GM21423 (cell line): ENCODE measurements around the gene LDB3.

ENCODE experiments used
- ATAC-seq: cut with Tn5 transposase; IDR thresholded peaks from one replicate; pipeline ENCODE4 v1.9.1; 2021; ENCODE audit warnings: mild to moderate bottlenecking, moderate library complexity; ENCODE audit not compliant: unreplicated experiment

Gene LDB3

DNA sequence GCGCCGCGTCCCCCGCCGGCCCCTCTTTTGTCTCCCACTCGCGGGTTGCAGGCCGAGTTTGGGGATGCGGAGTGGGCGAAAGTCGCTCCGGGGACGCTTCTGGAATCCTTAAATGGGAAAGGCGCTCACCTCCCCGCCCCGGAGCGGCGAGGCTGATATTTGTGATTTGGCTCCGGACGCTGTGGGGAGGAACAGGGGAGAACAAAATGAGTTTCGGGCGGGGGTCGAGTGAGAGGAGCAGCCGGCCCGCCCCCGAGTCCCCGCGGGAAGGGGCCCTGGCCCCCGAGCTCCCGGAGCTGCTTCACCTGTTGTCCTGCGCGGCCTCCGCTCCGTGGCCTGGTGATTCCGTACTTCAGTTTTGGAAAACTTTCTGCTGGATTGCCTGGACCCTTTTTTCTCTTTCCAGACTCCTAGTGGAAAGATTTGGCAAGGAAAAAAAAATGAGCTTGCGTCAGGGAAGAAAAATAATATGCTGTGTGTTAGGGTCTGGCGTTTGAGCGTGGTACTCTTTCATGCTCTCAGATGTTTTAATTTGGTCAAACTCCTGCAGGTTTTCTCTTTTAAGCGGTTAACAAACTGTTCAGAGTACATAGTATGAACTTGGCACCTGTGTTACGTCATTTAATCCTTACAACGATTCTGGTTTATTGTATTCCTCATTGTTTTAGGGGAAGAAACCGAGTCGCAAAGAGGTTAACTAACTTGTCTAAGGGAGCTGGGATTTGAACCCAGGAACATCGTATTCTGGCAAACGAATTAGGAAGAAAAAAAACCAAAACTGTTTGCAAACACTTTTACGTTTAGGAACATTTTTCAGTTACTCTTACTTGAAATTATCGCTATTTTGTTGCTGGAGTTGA lies 89.0 kb downstream of the LDB3 start:
- ATAC-seq, result no peak

DNA sequence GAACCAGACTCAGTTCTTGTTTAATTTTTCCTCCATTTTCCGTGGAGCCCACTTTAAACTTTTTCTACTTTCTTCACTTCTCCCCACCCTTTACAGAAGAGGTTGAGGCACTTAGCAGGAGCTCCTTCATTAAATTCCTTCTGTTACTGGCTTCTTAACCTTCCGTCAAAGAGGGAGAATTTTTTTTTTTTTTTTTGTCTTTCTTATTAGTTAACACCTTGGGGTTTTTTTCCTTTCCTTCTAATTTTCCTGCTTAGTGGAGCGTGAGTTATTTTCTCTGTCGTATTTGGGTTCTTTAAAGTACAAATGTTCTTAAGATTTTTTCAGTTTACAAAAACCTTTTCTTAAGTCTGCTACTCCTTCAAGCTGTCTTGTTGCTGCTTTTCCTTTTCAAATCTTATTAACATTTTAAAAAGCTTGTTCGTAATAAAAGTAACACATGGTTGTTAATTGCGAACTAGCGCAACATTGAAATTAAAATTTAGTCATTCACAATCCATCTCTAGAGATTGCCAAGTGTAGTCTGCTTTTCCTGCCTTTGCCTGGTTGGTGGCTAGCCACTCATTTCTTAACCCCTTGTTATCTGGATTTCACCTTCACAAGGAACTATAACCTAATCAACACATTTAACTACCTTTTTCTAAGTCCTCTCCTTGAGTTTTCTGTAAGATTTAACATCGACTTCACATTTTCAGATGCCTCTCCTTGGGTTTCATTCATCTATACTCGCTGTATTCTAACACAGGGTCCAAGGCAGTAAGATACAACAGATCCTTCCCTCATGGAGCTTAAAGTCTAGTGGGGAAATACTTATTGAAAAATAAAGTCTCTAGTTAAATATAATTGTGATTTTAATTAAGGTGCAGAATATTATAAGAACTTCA lies 90.1 kb downstream of the LDB3 start:
- ATAC-seq, result no peak

DNA sequence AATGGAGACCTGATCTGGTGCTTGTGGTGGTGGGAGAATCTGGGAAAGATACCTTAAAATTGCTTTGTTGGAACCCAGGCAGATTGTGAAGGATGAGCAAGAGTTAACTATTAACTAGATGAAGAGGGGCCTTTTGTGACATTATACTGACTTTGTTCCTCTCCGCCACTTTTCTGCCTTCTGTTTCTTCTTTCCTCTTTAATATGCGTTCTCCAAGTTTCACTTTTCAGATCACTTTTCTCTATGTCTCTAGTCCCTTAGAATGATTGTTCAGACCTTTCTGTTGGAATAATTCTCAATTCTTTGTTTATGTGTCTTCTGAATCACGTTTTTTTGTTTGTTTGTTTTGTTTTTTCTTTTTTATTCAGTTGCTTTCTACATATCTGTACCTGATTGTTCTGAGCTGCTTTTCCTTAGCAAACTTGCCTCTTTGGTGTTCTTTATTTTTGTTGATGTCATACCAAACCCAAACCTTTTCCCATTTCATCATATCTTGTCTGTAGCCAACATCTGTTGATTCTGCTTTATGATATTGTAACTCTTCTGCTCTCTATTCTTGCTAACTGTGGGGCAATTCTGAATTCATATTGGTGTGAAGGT lies 90.9 kb downstream of the LDB3 start:
- ATAC-seq, result no peak

- no peak for ATAC-seq
These were observed 95.1 kb downstream of the LDB3 start for GRCh38 chr10:86763404-86763803.

DNA sequence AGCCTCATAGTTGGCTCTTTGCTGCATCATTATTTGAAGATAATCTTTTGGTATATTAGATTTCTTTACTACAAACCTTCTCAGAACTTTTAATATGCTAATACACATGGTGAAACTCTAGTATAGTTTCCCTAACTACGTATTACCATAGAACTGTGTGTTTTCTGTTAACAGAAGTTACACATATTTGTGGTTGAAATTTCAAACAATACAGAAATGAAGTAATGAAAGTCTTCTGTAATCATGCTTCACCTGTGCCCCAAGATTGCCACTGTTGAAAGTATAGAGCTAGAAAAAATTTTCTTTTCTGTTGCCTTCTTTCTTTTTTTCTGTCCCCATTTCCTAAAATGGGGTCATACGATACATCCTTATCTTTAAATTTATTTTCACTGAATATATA lies 97.2 kb downstream of the LDB3 start:
- no peak for ATAC-seq

DNA sequence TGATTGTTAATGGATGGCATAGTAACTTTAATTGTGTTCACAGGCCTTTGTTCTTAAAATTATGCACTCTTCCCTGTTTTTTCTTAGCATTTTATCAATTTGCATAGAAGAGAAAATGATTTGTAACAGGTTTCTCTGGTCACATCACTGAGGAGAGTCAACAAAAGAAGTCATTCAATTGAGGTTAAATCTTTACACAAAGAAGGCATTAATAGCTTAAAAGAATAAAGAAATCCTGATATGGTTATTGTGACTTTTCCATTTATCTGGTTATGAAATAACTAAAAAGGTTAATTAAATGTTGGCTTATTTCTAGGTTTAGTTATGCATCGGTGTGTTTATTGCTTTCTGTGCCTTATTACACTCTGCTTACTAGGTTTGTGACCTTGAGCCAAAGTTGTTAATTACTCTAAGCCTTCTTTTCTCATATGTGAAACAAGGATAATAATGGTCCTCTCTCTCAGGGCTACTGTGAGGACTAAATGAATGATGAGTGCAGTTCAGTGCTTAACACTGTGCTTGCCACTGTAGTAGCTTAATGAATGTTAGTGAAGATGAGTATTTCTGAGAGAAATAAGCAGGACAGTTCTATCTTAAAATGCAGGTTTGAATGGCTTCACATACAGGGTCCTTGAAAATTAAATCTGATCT lies 100.2 kb downstream of the LDB3 start:
- no peak for ATAC-seq

- no peak for ATAC-seq
These were observed 101.7 kb downstream of the LDB3 start for GRCh38 chr10:86769991-86770390.

DNA sequence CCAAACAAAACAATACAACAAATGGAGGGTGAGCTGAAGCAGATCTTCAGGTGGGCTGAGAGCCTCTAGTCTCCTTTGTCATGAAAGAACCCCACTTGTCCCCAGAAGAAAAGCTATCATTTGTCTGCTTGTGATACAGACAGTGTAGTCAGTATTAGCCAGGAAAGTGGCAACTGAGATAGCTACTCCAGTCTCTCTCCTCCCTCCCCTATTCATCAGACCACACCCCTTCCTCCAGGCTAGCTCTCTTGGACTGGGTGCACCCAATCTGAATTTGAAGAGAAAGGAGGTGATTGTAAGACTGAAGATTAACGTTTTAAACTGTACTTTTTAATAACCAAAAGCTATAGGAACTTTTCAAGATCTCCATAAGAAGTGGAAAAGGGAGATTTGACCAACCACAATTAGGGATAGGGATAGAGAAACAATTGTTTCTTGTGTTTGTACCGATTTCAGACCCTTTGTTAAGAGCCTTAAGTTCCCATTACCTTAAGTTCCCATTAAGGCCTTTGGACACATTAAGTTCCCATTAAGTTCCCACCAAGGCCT lies 102.2 kb downstream of the LDB3 start:
- no peak for ATAC-seq

DNA sequence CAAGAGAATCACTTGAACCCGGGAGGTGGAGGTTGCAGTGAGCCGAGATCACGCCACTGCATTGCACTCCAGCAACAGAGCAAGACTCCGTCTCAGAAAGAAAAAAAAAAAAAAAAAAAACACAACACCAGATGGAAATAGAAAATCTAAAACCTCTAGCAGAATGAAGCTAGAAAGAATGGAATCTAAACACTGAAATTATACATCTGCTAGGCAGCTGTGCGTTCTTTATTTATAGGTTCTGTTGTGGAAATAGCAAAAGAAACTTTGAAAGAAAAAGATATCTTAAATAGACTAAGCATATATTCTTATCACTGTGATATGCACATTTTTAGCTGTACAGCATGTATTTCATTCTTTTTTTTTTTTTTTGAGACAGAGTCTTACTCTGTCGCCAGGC lies 105.2 kb downstream of the LDB3 start:
- ATAC-seq, result no peak

DNA sequence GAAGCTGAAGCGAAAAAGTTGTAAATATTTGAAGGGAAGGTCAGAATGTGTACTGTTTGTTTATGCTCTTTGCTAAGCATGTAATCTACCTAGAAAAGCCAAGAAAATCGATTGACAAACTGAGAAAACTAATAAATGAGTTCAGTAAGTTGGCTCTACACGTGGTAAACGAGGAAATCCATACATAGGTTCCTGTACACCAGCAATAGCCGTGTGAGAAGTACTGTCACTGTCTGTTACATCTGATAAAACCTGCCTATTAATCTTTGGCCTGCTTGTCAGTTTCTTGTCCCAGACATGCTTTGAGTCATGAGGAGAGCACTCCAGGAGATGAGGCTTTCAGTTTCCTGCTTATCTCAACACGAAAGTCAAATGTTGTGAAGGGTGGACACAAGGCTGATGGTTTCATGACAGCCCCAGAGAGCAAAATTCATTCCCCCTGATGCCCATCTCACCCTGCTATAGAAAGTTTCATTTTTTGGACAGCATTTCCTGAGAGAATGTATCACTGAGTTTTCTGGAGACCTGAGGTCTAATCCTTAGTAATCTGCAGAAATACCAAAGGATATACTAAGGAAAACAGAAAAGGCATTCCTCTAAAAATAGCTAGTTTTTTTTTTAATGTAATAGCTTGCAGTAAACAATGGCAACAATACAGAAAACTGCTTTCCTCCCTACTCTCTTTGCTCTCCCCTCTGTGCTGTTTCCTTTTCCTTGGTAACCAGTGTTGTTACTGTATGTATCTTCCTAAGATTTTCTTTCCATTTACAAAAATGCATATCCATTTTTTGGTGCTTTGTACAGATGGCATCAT lies 107.0 kb downstream of the LDB3 start:
- ATAC-seq, result peak; percentile 71

- ATAC-seq, result no peak
These were observed 107.5 kb downstream of the LDB3 start for GRCh38 chr10:86775870-86776180.

DNA sequence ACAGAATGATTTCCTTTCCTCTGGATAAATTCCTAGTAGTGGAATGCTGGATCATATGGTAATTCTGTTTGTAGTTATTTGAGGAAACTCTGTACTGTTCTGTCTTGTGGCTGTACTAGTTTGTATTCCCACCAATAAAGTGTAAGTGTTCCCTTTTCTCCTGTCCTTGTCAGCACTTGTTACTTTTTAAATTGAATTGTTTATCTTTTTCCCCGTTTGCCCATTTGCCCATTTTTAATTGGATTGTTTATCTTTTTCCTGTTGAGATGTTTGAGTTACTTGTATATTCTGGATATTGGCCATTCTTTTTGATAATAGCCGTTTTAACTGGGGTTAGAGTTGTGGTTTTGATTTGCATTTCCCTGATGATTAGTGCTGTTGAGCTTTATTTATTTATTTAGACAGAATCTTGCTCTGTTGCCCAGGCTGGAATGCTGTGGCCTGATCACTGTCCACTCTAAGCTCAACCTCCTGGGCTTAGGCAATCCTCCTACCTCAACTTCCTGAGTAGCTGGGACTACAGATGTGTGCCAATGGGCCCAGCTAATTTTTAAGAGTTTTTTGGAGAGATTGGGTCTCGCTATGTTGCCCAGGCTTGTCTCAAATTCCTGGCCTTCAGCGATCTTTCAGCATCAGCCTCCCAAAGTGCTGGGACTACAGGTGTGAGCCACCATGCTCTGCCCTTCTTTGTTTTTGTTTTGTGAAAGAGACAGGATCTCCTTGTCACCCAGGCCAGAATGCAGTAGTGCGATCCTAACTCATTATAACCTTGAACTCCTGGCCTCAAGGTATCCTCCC lies 111.1 kb downstream of the LDB3 start:
- no peak for ATAC-seq

DNA sequence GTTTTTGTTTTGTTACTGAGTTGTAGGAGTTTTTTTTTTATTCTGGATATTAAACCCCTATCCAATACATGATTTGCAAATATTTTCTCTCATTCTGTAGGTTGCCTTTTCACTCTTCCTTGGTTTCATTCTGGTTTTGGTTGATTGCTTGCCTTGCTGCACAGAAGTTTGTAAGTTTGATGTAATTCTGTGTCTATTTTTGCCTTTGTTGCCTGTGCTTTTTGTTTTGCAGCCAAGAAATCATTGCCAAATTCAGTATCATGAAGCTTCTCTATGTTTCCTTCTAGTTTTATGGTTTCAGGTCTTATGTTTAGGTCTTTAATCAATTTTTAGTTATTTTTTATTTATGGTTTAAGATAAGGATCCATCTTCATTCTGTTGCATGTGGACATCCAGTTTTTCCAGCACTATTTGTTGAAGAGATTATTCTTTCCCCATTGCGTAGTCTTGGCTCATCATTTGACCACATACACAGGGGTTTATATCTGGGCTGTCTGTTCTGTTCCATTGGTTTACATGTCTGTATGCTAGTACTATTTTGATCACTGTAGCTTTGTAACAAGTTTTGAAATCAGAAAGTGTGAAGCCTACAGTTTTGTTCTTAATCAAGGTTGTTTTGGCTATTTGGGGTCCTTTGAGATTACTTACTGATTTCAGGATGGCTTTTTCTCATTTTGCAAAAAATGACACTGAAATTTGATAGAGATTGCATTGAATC lies 114.5 kb downstream of the LDB3 start:
- no peak for ATAC-seq

GRCh38 chr10:86785037-86785436 lies 116.7 kb downstream of the LDB3 start:
- no peak for ATAC-seq
